Stimulated activated CD4-positive, alpha-beta T cell treated with anti-CD3 and anti-CD28 coated beads, Interleukin-1b, Interleukin-23, amount 100 ng/mL, for 4 hours (primary cell): ENCODE data around the gene PIK3CD.
"Not testable (repeated sequence)": the region's sequence is repeated elsewhere in the genome, so short reads cannot be mapped to it uniquely, and the experiment has no call there.

Experiments used
- DNase-seq, 2 donors: peaks; one replicate each; pipeline ENCODE4 v3.0.0-alpha.2; 2020; ENCODE audit warnings: low read depth in 2 of 2

PIK3CD gene

DNA sequence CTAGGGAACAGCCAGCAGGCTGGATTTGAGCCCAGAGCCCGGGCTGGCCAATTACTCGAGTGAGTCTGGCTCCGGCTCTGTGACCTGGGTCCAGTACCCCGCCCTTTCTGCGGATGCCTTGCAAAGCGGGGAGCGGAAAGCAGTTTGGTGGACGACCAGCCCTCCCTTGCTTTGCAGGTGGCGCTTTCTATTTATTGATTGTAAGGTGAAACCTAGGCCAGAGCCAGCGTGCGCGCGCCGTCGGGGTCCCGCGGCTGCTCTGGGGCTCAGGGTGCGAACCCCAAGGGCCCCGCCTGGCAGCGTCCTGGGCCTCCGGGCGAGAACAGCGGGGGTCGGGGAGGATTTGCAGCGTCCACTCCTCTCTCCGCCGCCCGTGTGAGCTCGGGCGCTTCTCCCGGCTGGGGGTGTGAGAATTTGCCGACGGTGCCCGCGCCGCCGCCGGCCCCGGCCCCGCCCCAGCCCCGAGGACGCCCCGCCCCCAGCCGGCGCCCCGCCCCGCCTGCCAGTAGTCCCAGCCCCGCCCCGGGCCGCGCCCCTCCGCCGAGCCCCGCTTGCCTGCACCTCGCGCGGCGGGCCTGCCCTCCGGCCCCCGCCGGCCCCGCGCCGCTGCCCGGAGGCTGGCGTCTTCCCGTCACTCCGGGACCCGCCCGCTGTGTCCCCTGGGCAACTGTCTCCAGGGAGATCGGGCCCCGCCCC, 37.6 kb downstream of the PIK3CD start:
- DNase-seq: peak; percentile 79 to 89

DNA sequence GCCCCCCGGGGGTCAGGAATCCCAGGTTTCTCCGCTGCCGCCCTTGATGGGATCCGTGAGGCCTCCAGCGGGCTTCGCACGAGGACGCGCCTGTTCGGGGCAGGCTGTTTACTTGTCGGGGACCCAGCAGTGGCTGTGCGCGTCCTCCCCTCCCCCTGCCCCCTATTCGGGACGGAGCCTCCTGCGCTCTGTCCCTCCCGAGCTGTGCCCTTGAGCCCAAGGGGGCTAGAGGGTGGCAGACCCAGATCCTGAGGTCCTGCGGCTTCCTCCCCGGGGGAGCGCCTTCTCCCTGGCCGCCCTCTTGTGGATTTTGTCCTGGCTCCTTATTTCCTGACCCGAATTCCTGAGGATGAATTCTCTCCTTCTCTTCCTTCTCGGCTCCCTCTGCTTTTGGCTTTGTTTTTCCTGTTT, 38.4 kb downstream of the PIK3CD start:
- no peak for DNase-seq

DNA sequence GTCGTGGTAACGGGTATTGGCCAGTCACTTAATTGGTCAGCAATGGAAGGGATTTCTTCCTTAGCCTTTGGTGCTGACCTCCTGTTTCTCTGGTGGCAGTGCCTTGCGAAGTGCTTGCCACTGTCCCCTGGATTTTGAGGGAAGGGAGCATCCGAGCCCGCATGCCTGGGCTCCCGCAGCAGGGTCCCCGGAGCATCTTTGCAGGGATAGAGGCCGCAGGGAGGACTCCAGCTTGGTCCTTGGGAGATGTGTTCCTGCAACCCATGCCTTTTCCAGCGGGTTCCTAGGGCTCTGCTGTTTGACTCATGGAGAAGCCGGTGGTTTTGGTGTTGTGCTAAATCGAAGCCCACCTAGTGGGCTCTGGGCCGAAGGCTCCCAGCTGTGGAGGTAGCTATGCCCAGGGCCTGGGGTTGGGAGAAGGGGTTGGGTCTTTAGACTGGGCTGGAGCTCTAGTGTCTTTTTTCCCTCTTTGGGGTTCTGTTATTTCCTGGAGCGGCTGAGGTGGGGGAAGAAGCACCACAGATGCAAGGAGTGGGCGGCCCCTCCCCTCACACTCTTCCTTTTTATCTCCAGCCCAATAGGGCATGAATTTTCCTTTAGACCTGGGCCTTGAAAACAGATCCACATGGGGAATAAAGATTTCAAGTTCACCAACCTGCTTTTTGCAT, 39.0 kb downstream of the PIK3CD start:
- no peak for DNase-seq

DNA sequence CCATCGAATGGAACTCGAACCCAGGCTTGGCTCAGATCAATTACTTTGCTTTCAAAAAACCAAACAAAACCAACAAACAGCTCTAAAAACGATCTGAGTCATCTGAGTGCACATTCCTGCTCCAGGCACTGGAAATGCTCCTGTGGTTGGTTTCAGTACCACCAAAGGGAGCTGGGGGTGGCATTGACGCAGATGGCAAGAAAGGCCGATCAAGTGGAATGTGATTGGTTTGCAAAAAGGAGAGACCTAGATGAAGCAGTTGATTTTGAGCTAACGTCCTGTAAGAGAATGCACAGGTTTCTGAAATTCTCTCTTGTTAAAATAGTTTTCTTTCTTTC, 39.5 kb downstream of the PIK3CD start:
- DNase-seq: no peak

DNA sequence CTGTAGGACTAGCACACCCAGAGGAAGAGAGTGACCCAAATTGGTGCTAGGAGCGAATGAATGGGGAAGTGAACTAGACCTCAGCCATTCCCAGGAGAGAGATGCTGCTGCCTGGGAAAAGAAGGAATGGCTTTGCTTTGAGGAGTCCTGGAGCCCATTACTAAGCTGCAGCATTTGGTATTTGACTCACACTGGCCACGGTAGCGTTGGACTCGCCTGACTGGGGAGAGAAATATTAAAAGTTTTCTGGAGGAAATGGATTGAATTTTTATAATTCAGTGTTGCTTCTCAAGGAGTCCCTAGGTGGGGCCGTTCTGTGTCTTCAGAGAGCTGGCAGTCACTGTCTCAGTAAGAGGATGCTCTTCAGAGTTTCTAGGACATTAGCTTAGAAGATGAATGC, 40.2 kb downstream of the PIK3CD start:
- DNase-seq: no peak

DNA sequence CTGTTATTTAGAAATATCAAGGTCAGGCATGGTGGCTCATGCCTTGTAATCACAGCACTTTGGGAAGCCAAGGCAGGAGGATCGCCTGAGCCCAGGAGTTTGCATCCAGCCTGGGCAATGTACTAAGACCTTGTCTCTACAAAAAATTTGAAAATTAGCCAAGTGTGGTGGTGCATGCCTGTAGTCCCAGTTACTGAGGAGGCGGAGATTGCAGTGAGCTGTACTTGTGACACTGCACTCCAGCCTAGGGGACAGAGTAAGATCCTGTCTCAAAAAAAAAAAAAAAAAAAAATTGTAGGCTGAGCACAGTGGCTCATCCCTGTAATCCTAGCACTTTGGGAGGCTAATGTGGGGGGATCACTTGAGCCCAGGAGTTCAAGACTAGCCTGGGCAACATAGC, 45.3 kb downstream of the PIK3CD start:
- no peak for DNase-seq

DNA sequence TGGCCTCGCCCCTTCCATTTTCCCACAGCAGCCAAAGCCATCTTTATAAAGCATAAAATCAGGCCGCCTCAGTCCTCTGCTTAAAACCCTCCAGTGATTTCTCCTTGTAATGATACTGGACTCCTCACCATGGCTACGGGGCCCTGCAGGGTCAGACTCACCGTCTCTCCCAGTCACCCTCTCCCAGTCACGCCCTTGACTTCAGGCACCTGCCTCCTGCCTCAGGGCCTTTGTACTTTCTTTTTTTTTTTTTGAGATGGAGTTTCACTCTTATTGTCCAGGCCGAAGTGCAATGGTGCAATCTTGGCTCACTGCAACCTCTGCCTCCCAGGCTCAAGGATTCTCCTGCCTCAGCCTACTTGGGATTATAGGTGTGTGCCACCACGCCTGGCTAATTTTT, 47.8 kb downstream of the PIK3CD start:
- no peak for DNase-seq

DNA sequence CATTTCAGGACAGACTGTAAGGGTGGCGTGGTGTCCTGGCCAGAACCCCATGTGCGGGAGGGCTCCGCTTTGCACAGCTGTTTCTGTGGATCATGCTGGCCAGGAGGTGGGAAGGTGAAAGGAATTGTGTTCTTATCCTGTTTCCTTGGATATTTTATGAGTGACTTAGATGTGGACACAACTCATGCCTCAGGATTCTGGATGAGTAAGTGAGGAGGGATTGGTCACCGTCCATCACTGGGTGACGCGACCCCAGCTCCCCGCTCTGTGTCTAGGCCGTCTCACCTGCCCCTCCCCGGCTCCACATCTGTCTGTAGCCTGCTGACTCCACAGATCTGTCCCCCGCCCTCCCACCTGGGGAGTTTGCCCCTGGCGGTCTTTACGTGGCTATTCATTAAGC, 48.8 kb downstream of the PIK3CD start:
- DNase-seq: no peak

DNA sequence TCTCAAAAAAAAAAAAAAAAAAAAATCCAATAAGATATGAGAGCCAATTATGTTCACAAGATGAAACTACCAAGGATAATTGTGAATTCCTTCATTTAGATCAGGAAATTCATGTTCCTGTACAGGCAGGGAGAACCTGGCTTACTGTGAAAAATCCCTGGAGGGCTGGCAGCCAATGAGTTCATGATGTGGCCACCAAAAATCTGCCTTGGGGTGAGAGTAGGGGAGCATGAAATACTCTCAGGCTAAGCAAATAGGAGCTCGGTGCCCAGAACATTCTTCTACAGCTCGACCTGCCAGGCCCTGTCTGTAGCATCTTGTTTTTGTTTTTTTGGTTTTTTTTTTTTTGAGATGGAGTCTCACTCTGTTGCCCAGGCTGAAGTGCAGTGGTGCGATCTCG, 50.1 kb downstream of the PIK3CD start:
- DNase-seq: no peak

DNA sequence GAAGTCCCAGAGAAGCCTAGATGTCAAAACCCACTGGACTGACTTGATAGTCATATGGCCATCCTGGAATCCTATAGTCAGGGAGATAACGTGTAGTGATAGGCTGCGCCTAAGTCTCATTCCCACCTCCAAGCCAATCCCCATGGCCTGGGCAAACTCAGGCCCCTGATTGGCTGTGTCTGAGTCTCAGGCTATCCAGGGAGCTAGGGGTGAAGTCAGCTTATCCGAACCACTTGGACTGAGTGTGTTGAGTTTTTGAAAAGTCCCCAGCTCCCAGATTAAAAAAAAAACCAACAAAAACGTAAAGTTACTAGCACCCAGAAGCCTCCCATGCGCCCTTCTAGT, 51.6 kb downstream of the PIK3CD start:
- DNase-seq: no peak

DNA sequence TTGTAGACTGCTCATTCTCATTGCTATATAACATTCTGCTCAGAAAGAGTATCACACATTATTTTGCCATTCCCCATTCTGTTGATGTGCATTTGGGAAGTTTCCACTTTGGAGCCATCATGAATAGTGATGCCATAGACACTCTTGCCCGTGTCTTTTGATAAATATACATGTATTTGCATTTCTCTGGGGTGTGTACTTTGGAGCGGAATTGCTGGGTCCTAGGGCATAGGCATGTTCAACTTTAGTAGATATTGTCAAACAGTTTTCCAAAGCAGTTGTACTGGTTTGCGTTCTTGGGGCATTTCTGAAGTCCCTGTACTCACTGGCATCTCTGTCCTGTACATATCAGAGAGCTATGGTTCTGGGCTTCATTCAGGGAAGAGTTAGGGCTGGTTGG, 52.1 kb downstream of the PIK3CD start:
- no peak for DNase-seq

DNA sequence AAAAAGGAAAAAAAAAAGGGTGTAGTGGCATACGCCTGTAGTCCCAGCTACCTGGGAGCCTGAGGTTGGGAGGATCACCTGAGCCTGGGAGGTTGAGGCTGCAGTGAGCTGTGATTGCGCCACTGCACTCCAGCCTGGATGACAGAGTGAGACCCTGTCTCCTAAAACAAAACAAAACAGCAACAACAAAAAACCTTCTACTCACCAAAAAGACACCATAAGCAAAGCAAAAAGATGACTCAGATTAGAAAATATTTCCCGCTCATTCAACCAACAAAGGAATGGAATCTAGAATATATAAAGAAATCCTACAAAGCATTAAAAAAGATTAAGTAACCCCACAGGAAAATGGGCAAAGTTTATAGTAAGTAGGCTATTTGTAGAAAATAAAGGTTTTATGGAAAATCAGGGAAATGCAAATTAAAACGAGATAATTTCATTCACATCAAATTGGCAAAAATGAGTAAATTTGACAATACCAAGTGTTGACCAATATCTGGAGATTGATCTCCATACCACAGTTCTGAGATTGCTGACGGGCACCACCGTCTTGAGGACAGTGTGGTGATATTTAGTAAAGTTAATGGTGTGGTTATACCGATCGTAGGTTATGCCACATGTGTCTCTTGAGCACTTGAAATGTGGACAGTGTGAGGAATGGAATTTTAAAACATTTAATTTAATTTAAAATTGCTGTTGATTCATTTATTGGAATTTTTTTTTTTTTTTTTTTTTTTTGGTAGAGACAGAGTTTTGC, 54.0 kb downstream of the PIK3CD start:
- no peak for DNase-seq

DNA sequence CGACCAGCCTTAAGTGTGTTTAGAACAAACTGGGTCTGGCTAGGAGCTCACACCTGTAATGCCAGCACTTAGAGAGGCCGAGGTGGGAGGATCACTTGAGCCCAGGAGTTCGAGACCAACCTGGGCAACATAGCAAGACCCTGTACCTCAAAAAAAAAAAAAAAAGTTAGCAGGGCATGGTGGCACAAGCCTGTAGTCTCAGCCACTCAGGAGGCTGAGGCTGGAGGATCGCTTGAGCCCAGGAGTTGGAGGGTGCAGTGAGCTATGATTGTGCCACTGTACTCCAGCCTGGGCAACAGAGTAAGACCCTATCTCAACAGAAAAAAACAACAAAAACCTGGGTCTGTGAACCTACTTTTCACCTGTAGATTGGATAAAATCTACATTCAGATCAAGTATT, 54.6 kb downstream of the PIK3CD start:
- no peak for DNase-seq

DNA sequence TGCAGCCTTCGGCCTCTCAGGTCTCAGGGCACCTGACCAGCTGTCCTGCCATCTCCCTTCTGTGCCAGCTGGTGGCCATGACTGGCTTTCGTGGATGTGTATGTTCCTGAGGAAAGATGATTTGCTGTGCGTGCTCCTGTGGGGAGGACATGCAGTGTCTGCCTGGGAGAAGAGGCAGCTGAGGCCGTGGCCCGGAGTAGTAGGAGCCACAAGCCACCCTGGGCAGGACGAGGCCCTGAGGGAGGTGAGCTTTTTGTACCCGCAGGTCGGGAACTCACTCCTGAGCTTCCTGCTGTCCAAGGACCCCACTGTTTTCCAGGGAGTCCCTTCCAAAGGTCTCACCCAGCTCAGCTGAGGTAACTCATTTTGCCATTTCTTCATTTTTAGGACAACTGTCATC, 58.5 kb downstream of the PIK3CD start:
- DNase-seq: no peak

DNA sequence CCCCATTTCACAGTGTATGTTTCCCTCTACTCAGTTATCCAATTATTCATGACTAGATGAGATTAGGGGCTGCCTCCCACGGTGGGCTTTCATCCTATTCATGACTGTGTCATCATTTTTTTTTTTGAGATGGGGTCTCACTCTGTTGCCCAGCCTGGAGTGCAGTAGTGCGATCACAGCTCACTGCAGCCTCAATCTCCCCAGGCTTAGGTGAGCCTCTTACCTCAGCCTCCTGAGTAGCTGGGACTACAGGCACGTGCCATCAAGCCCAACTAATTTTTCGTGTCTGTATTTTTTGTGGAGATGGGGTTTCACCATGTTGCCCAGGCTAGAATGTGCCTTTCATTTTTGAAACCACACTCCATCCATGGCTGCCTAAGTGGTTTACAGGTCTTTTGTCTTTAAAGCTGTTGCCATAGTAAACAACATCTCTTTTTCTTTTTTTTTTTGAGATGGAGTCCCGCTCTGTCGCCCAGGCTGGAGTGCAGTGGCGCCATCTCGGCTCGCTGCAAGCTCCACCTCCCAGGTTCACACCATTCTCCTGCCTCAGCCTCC, 60.0 kb downstream of the PIK3CD start:
- no peak for DNase-seq

DNA sequence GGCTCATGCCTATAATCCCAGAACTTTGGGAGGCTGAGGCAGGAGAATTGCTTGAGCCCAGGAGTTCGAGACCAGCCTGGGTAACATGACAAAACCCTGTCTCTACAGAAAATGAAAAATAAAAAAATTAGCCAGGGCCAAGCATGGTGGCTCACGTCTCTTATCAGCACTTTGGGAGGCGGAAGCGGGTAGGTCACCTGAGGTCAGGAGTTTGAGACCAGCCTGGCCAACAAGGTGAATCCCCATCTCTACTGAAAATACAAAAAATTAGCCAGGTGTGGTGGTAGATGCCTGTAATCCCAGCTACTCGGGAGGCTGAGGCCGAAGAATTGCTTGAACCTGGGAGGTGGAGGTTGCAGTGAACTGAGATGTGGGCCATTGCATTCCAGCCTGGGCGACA, 61.2 kb downstream of the PIK3CD start:
- DNase-seq: not testable (repeated sequence)

DNA sequence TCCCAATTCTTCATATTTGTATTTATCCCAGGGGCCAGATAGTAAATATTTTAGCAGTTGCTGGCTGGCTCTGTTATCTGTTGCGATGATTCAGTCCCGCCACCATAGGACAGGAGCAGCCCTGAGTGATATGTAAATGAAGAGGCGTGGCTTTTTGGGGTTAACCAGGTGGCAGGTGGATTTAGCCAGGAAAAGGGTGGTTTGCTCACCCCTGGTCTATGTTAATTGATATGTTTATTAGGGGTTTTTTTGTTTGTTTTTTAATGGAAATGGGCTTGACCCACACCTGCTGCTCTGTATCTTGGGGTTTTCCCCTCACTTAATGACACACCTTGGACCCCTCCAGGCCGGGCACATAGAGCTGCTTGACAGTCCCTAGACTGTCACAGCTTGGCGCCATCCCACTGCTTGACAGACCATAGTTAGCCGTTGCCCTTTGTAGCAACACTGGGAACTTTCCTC, 62.8 kb downstream of the PIK3CD start:
- no peak for DNase-seq

DNA sequence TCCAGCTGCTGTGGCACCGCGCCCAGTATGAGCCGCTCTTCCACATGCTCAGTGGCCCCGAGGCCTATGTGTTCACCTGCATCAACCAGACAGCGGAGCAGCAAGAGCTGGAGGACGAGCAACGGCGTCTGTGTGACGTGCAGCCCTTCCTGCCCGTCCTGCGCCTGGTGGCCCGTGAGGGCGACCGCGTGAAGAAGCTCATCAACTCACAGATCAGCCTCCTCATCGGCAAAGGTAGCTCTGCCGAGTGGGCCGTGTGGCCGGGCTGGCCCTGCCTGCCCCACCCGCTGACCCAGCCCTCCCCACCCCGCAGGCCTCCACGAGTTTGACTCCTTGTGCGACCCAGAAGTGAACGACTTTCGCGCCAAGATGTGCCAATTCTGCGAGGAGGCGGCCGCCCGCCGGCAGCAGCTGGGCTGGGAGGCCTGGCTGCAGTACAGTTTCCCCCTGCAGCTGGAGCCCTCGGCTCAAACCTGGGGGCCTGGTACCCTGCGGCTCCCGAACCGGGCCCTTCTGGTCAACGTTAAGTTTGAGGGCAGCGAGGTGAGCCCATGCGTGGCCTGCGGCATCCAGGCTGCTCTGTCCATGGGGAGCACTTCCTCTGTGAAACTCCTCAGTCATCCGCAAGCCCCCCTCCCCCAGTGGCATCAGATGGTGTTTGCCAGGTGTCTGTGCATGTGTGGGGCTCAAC, 64.2 kb downstream of the PIK3CD start:
- DNase-seq: no peak

DNA sequence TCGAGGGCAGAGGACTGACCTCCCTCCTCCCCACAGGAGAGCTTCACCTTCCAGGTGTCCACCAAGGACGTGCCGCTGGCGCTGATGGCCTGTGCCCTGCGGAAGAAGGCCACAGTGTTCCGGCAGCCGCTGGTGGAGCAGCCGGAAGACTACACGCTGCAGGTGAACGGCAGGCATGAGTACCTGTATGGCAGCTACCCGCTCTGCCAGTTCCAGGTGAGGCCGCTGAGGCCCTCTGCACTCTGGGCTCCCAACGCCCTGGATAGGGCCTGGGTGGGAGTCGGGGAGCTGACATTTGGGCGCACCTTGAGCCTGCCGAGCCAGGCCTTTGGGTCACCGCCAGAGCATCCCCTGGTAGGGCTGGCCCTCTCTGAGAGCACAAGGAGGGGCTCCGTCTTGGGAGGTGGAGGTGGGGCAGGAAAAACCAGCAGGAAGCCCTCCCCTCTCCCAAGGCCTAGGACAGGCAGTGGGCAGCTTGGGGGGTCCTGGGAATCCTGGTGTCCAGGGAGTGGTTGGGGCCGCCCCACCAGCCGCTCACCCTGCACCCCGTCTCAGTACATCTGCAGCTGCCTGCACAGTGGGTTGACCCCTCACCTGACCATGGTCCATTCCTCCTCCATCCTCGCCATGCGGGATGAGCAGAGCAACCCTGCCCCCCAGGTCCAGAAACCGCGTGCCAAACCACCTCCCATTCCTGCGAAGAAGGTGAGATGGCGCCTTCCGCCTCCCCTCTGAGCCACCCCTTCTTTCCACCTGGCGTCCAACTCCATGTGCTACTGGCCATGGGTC, 65.1 kb downstream of the PIK3CD start:
- no peak for DNase-seq

DNA sequence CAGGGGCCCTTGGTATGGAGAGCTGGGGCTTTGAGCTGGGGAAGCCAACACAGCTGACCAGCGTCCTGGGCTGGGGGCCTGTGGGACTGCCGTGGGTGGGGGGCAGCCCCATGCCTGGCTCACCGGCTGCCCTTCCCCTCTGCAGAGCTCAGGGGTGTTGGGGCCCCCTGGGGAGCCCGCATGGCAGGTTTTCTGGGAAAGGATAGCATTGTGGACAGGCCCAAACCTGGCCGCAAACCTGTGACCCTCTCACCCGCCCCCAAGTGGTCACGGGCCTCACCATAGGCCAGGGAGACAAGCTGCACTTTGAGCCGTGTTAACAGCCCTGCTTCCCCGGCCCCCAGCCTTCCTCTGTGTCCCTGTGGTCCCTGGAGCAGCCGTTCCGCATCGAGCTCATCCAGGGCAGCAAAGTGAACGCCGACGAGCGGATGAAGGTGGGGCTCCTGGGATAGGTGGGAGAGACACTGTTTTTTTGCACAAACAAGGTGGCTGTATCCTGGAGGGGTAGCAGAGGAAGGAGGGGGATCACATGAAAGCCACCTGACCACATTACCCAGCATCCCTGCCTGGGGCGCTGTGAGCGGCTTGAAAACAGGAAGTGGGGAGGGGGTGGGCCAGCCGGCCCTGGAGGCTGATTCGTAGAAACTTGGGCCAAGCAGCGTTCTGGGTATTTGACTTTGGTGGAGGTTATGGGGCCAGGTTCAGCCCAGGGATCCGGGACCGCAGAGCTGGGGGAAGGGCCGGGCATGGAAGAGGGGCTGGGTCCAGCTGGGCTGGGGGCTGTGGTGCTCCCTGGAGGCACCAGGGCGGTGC, 65.9 kb downstream of the PIK3CD start:
- peak; percentile 54 to 57 for DNase-seq
